NB4 (cell line): ENCODE results near the gene COPS6.

Source experiments
- DNase-seq: peaks from one replicate; pipeline ENCODE4 v3.0.0; 2010; ENCODE audit warnings: low read depth
- H3K4me3 ChIP-seq: one replicate; pipeline ENCODE4 v1.5.1; 2011; ENCODE audit warnings: mild to moderate bottlenecking, low read depth, low read length, moderate library complexity
- CTCF ChIP-seq: IDR thresholded peaks from one replicate; pipeline ENCODE4 v1.5.1; 2012; ENCODE audit warnings: low read depth, low read length
- MAX ChIP-seq: IDR thresholded peaks from 2 replicates; pipeline ENCODE4 v1.6.1; 2011; ENCODE audit warnings: low read depth, low read length
- MYC ChIP-seq: IDR thresholded peaks from 2 replicates; pipeline ENCODE4 v1.6.1; 2011; ENCODE audit warnings: low read depth, low read length
- POLR2A ChIP-seq: IDR thresholded peaks from 2 replicates; pipeline ENCODE4 v1.6.1; 2011; ENCODE audit warnings: mild to moderate bottlenecking; ENCODE audit not compliant: insufficient read length; ENCODE audit errors: extremely low read depth

The COPS6 gene

GRCh38 chr7:100088621-100089457, at the start of gene COPS6:
TSS of gene COPS6 (plus strand) at chr7:100088969. CDS start at chr7:100088991, 22 bp downstream.
- DNase-seq: peak; percentile 92
- peak; percentile 94 for TF ChIP-seq MYC
- TF ChIP-seq POLR2A: peak; percentile 98
- TF ChIP-seq CTCF: no peak
- TF ChIP-seq MAX: peak; percentile 92
- H3K4me3 ChIP-seq: peak within 1 kb of the TSS; percentile 94

- H3K4me3 ChIP-seq: no peak overlapping the region
- TF ChIP-seq MYC (no peak), CTCF (no peak), MAX (no peak), POLR2A (no peak)
- DNase-seq: no peak
Measured at GRCh38 chr7:100040575-100040974, 48.2 kb upstream of the COPS6 start.

GRCh38 chr7:100044718-100045117, 44.1 kb upstream of the COPS6 start:
- DNase-seq: no peak
- H3K4me3 ChIP-seq: no peak overlapping the region
- TF ChIP-seq MAX (no peak), CTCF (no peak), MYC (no peak), POLR2A (no peak)

GRCh38 chr7:100048680-100049079, 40.1 kb upstream of the COPS6 start:
- no peak overlapping the region for H3K4me3 ChIP-seq
- no peak for TF ChIP-seq CTCF
- TF ChIP-seq MAX: no peak
- TF ChIP-seq POLR2A: no peak
- no peak for TF ChIP-seq MYC
- no peak for DNase-seq

GRCh38 chr7:100049441-100050291, 39.1 kb upstream of the COPS6 start, which contains the start of gene ZSCAN21:
TSS of gene ZSCAN21 (plus strand) at chr7:100049774. CDS start at chr7:100057007, 7,233 bp downstream.
- DNase-seq: peak; percentile 91
- H3K4me3 ChIP-seq: peak within 1 kb of the TSS; percentile 68
- TF ChIP-seq POLR2A (peak; percentile 92), CTCF (peak; percentile 23), MAX (peak; percentile 72), MYC (no peak; the same call in none of the 2 replicates)
